BE2C (cell line): ENCODE results near the gene GNAI1.

Experiments
- DNase-seq: peaks from one replicate; pipeline ENCODE4 v3.0.0-alpha.2; 2020
- H3K27me3 ChIP-seq: fragments of 250-450 bp; sonication (Bioruptor Pico); 2 replicates; pipeline ENCODE4 v1.5.1; 2020; ENCODE audit warnings: mild to moderate bottlenecking
- H3K36me3 ChIP-seq: fragments of 250-450 bp; sonication (Bioruptor Pico); 2 replicates; pipeline ENCODE4 v1.5.1; 2020; ENCODE audit warnings: mild to moderate bottlenecking
- H3K4me1 ChIP-seq: fragments of 250-450 bp; sonication (Bioruptor Pico); 2 replicates; pipeline ENCODE4 v1.5.1; 2020
- H3K4me3 ChIP-seq: 2 replicates; pipeline ENCODE4 v1.5.1; 2011; ENCODE audit warnings: low read depth, low read length
- H3K9me3 ChIP-seq: fragments of 250-450 bp; sonication (Bioruptor Pico); 2 replicates; pipeline ENCODE4 v1.5.1; 2020
- CTCF ChIP-seq: IDR thresholded peaks from 2 replicates; pipeline ENCODE4 v1.5.1; 2012; ENCODE audit warnings: mild to moderate bottlenecking, low read depth, low read length

Gene GNAI1

GRCh38 chr7:80273327-80273726 lies 138.7 kb downstream of the GNAI1 start:
- Histone ChIP-seq H3K4me1 (peaks cover 2% of the 10 kb centered on the region; the same call in 1 of the 2 replicates), H3K27me3 (no peaks in the 10 kb centered on the region), H3K9me3 (no peaks in the 10 kb centered on the region), H3K4me3 (no peak overlapping the region), H3K36me3 (no peaks in the 10 kb centered on the region)
- TF ChIP-seq CTCF, result no peak
- DNase-seq, result no peak

GRCh38 chr7:80275192-80275605 lies 140.6 kb downstream of the GNAI1 start:
- TF ChIP-seq CTCF, result no peak
- Histone ChIP-seq H3K36me3 (no peaks in the 10 kb centered on the region), H3K9me3 (no peaks in the 10 kb centered on the region), H3K27me3 (no peaks in the 10 kb centered on the region), H3K4me3 (no peak overlapping the region), H3K4me1 (peaks cover 2% of the 10 kb centered on the region; the same call in 1 of the 2 replicates)
- DNase-seq, result no peak
